Neuronal stem cell (in vitro differentiated cells): ENCODE measurements around the gene MGAT5B.
A peak's percentile ranks its signal among the peaks of the same experiment; 100 is the strongest.

ENCODE experiments used
- DNase-seq: peaks from one replicate; pipeline ENCODE4 v3.0.0-alpha.2; 2013; ENCODE audit warnings: low spot score
- H2AFZ ChIP-seq: one replicate; pipeline ENCODE4 v1.6.1; 2013; ENCODE audit warnings: mild to moderate bottlenecking, low read length, inconsistent platforms
- H2AK5ac ChIP-seq: 2 replicates; pipeline ENCODE4 v1.6.1; 2013; ENCODE audit warnings: low read depth, mild to moderate bottlenecking, inconsistent platforms, low read length, moderate library complexity, mixed read lengths
- H2BK120ac ChIP-seq: 2 replicates; pipeline ENCODE4 v1.6.1; 2013; ENCODE audit warnings: low read depth, mild to moderate bottlenecking, inconsistent platforms, low read length, moderate library complexity, mixed read lengths
- H2BK12ac ChIP-seq: one replicate; pipeline ENCODE4 v1.6.1; 2013; ENCODE audit warnings: low read length, inconsistent platforms
- H2BK15ac ChIP-seq: 2 replicates; pipeline ENCODE4 v1.6.1; 2013; ENCODE audit warnings: mild to moderate bottlenecking, low read length, inconsistent platforms, mixed read lengths
- H2BK5ac ChIP-seq: one replicate; pipeline ENCODE4 v1.6.1; 2013; ENCODE audit warnings: inconsistent platforms, mild to moderate bottlenecking, low read length, moderate library complexity
- H3K14ac ChIP-seq: one replicate; pipeline ENCODE4 v1.6.1; 2013; ENCODE audit warnings: low read length, inconsistent platforms
- H3K18ac ChIP-seq: 2 replicates; pipeline ENCODE4 v1.6.1; 2013; ENCODE audit warnings: low read length, inconsistent platforms
- H3K23ac ChIP-seq: 2 replicates; pipeline ENCODE4 v1.6.1; 2013; ENCODE audit warnings: low read depth, mild to moderate bottlenecking, mixed read lengths, low read length, inconsistent platforms; ENCODE audit not compliant: poor library complexity
- H3K27ac ChIP-seq: replicated peaks from 3 replicates; pipeline ENCODE4 v1.5.1; 2013; ENCODE audit warnings: low read length, inconsistent platforms
- H3K27me3 ChIP-seq, 3 experiments: 2 replicates each; pipeline ENCODE4 v1.6.1; 2013; ENCODE audit warnings: low read length in 3 of 3, mild to moderate bottlenecking in 2 of 3, inconsistent platforms in 1 of 3, low read depth in 1 of 3, mixed read lengths in 1 of 3, moderate library complexity in 1 of 3; ENCODE audit not compliant: control insufficient read depth in 3 of 3, insufficient read depth in 3 of 3
- H3K36me3 ChIP-seq, 2 donors: replicated peaks in 1 of 2; 2 replicates each; pipeline ENCODE4 v1.6.1; 2013; ENCODE audit warnings: low read length in 2 of 2; ENCODE audit not compliant: control insufficient read depth in 2 of 2, insufficient read depth in 2 of 2
- H3K4ac ChIP-seq: 2 replicates; pipeline ENCODE4 v1.6.1; 2013; ENCODE audit warnings: inconsistent platforms, mild to moderate bottlenecking, low read length, moderate library complexity
- H3K4me1 ChIP-seq, 2 donors: 1 replicate in 1 of 2; 2 replicates in 1 of 2; pipeline ENCODE4 v1.6.1; 2013; ENCODE audit warnings: low read length in 2 of 2, low read depth in 1 of 2; ENCODE audit not compliant: control insufficient read depth in 2 of 2, insufficient read depth in 1 of 2
- H3K4me2 ChIP-seq: one replicate; pipeline ENCODE4 v1.6.1; 2013; ENCODE audit warnings: mild to moderate bottlenecking, low read length, inconsistent platforms; ENCODE audit not compliant: insufficient read depth, poor library complexity, severe bottlenecking
- H3K4me3 ChIP-seq, 2 donors: 2 replicates each; pipeline ENCODE4 v1.5.1; 2013; ENCODE audit warnings: low read length in 2 of 2, mild to moderate bottlenecking in 2 of 2, inconsistent platforms in 1 of 2, moderate library complexity in 1 of 2
- H3K79me1 ChIP-seq: one replicate; pipeline ENCODE4 v1.6.1; 2013; ENCODE audit warnings: low read depth, mild to moderate bottlenecking, inconsistent platforms, low read length, moderate library complexity
- H3K9ac ChIP-seq: one replicate; pipeline ENCODE4 v1.6.1; 2013; ENCODE audit warnings: mild to moderate bottlenecking, low read depth, low read length, inconsistent platforms; ENCODE audit not compliant: poor library complexity
- H3K9me3 ChIP-seq, 2 donors: replicated peaks in 1 of 2; 2 replicates each; pipeline versions ENCODE3 to v1.6.1; 2013; ENCODE audit warnings: low read length in 2 of 2, mild to moderate bottlenecking in 2 of 2, inconsistent platforms in 1 of 2, low read depth in 1 of 2, mixed read lengths in 1 of 2, moderate library complexity in 1 of 2; ENCODE audit not compliant: control insufficient read depth in 2 of 2, insufficient read depth in 1 of 2
- H4K8ac ChIP-seq: one replicate; pipeline ENCODE4 v1.6.1; 2013; ENCODE audit warnings: low read depth, mild to moderate bottlenecking, inconsistent platforms, low read length, moderate library complexity
- H4K91ac ChIP-seq: one replicate; pipeline ENCODE4 v1.6.1; 2013; ENCODE audit warnings: low read length, low read depth, mild to moderate bottlenecking, inconsistent platforms; ENCODE audit not compliant: poor library complexity
- WGBS, 2 donors: extraction: QIAGEN DNeasy Blood & Tissue Kit; methylation state at CpG; one replicate each; pipeline ENCODE4 v1.1.7; 2013; ENCODE audit warnings: missing lambda C conversion rate in 2 of 2, mixed read lengths in 1 of 2; ENCODE audit not compliant: insufficient read length in 2 of 2, insufficient replicate concordance in 1 of 2; ENCODE audit errors: extremely low coverage in 2 of 2; 5-methylcytosine and 5-hydroxymethylcytosine counted together

MGAT5B gene

DNA sequence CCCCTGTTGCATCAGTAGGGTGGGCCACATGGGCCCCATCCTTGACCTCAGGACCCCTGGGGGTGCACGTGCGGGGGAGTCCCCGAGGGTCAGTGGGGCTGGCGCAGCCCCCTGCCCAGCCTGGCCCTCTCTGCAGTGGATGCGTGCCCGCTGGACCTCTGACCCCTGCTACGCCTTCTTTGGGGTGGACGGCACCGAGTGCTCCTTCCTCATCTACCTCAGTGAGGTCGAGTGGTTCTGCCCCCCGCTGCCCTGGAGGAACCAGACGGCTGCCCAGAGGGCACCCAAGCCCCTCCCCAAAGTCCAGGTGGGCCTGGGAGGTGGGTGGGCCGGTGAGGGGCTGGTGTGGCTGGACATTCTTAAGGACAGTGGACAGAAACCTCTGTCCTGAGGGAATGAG lies 35.9 kb downstream of the MGAT5B start:
- no peak overlapping the region for H3K18ac ChIP-seq
- H3K23ac ChIP-seq: peak overlapping the region; percentile 53
- peak overlapping the region; percentile 18 for H2BK120ac ChIP-seq
- no peak overlapping the region for H4K91ac ChIP-seq
- H3K27me3 ChIP-seq: no peaks in the 10 kb centered on the region
- H3K4me2 ChIP-seq: no peak overlapping the region
- no peak overlapping the region for H3K27ac ChIP-seq
- no peak overlapping the region for H3K4ac ChIP-seq
- H2BK5ac ChIP-seq: peak overlapping the region; percentile 58
- H3K4me1 ChIP-seq: no peaks in the 10 kb centered on the region
- no peak for DNase-seq
- no peak overlapping the region for H3K14ac ChIP-seq
- H3K9ac ChIP-seq: no peak overlapping the region
- no peak overlapping the region for H4K8ac ChIP-seq
- peak overlapping the region; percentile 53 for H2BK12ac ChIP-seq
- H3K4me3 ChIP-seq: no peak overlapping the region
- no peak overlapping the region for H2AFZ ChIP-seq
- peak overlapping the region; percentile 24 for H2BK15ac ChIP-seq
- WGBS, 2 donors: no CpG with 5 or more reads among the region's 13 CpGs
- H3K36me3 ChIP-seq: peaks cover 0 to 68% of the 10 kb centered on the region in 2 donors
- peaks cover 2% of the 10 kb centered on the region for H3K79me1 ChIP-seq
- H2AK5ac ChIP-seq: no peak overlapping the region
- H3K9me3 ChIP-seq: no peaks in the 10 kb centered on the region

- Histone ChIP-seq H3K4me1 (no peaks in the 10 kb centered on the region), H3K4me3 (no peak overlapping the region), H2AK5ac (no peak overlapping the region), H3K27ac (no peak overlapping the region), H3K4me2 (no peak overlapping the region), H3K36me3 (peaks cover 0 to 64% of the 10 kb centered on the region in 2 donors), H3K23ac (no peak overlapping the region), H2AFZ (no peak overlapping the region), H2BK120ac (no peak overlapping the region), H2BK5ac (no peak overlapping the region), H4K91ac (no peak overlapping the region), H3K9ac (no peak overlapping the region), H3K14ac (no peak overlapping the region), H3K27me3 (no peaks in the 10 kb centered on the region), H3K9me3 (no peaks in the 10 kb centered on the region), H4K8ac (no peak overlapping the region), H3K79me1 (peaks cover 2% of the 10 kb centered on the region), H2BK12ac (no peak overlapping the region), H3K18ac (no peak overlapping the region), H3K4ac (no peak overlapping the region), H2BK15ac (no peak overlapping the region)
- no CpG with 5 or more reads among the region's 8 CpGs for WGBS, 2 donors
- DNase-seq: no peak
Measured at GRCh38 chr17:76905036-76905435, 36.8 kb downstream of the MGAT5B start.

DNA sequence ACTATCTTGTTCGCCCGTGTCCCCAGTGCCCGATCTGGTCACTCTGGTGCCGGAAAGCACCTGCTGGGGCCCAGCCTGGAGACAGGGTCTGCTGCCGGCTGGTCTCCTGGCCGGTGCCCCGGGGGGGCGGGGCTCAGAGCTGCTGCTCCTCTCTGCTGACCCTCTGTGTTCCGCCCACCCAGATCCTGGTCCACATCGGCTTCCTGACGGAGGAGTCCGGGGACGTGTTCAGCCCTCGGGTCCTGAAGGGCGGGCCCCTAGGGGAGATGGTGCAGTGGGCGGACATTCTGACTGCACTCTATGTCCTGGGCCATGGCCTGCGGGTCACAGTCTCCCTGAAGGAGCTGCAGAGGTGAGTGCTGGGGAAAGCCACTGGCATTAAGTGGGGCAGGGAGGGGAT lies 37.6 kb downstream of the MGAT5B start:
- H3K23ac ChIP-seq: no peak overlapping the region
- H3K27ac ChIP-seq: no peak overlapping the region
- no peak overlapping the region for H3K4ac ChIP-seq
- H3K4me1 ChIP-seq: no peaks in the 10 kb centered on the region
- no peak for DNase-seq
- H4K8ac ChIP-seq: no peak overlapping the region
- no peak overlapping the region for H2BK5ac ChIP-seq
- no peak overlapping the region for H2AK5ac ChIP-seq
- peaks cover 2% of the 10 kb centered on the region for H3K79me1 ChIP-seq
- peaks cover 0 to 2% of the 10 kb centered on the region in 2 donors for H3K9me3 ChIP-seq
- H3K36me3 ChIP-seq: peaks cover 3 to 68% of the 10 kb centered on the region in 2 donors
- no peak overlapping the region for H3K14ac ChIP-seq
- H4K91ac ChIP-seq: no peak overlapping the region
- no peak overlapping the region for H3K9ac ChIP-seq
- H2AFZ ChIP-seq: no peak overlapping the region
- WGBS, 2 donors: no CpG with 5 or more reads among the region's 17 CpGs
- no peak overlapping the region for H2BK12ac ChIP-seq
- H3K4me3 ChIP-seq: no peak overlapping the region
- no peak overlapping the region for H3K4me2 ChIP-seq
- H2BK120ac ChIP-seq: no peak overlapping the region
- no peak overlapping the region for H3K18ac ChIP-seq
- no peaks in the 10 kb centered on the region for H3K27me3 ChIP-seq
- no peak overlapping the region for H2BK15ac ChIP-seq

- Histone ChIP-seq H3K4me1 (no peaks in the 10 kb centered on the region), H3K4ac (no peak overlapping the region), H3K4me3 (no peak overlapping the region), H2BK5ac (no peak overlapping the region), H3K4me2 (no peak overlapping the region), H3K27me3 (no peaks in the 10 kb centered on the region), H3K36me3 (peaks cover 3 to 73% of the 10 kb centered on the region in 2 donors), H2AFZ (no peak overlapping the region), H4K91ac (no peak overlapping the region), H2BK12ac (no peak overlapping the region), H3K9ac (no peak overlapping the region), H4K8ac (no peak overlapping the region), H3K23ac (no peak overlapping the region), H3K27ac (no peak overlapping the region), H2BK120ac (no peak overlapping the region), H3K79me1 (peaks cover 2% of the 10 kb centered on the region), H3K9me3 (peaks cover 0 to 2% of the 10 kb centered on the region in 2 donors), H2AK5ac (no peak overlapping the region), H3K18ac (peak overlapping the region; percentile 8), H2BK15ac (no peak overlapping the region), H3K14ac (no peak overlapping the region)
- no CpG with 5 or more reads among the region's 6 CpGs for WGBS, 2 donors
- DNase-seq: no peak
Measured at GRCh38 chr17:76906463-76906862, 38.3 kb downstream of the MGAT5B start.
